HG02970 (cell line): ENCODE measurements around the gene TRPC6.
"Not testable (repeated sequence)": the region's sequence is repeated elsewhere in the genome, so short reads cannot be mapped to it uniquely, and the experiment has no call there.

ENCODE experiments used
- ATAC-seq: cut with Tn5 transposase; IDR thresholded peaks from one replicate; pipeline ENCODE4 v1.9.1; 2021; ENCODE audit warnings: mild to moderate bottlenecking, moderate library complexity, moderate number of reproducible peaks; ENCODE audit not compliant: unreplicated experiment, low FRiP score

Gene TRPC6

DNA sequence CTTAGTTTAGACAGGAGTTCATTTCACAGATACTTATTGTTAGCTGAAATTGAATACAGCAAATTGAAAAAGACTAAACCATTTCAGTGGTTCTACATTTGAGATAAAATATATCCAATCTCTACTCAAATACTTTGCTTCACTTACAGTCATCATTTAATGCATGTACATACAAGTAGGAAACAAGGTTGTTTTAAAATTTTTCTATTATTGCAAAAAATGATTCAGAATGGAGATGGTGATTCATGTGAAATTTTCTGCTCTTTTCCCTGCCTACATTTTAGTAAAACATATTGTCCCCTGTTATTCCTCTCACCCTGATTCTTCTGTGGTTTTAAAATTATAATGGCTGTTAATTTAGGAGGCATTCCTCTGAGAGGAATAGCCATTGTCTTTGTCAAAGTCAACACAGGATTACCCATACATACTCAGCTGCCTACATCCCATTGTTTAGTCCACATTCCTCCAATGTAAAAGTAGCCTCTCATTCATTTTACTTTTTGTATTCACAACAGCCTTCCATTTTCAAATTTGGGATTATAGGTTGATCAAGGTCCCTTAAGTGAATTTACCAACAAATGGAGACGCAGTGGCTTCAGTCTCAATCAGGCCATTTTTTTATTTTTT is 60.1 kb downstream of the TRPC6 start:
- ATAC-seq = no peak

DNA sequence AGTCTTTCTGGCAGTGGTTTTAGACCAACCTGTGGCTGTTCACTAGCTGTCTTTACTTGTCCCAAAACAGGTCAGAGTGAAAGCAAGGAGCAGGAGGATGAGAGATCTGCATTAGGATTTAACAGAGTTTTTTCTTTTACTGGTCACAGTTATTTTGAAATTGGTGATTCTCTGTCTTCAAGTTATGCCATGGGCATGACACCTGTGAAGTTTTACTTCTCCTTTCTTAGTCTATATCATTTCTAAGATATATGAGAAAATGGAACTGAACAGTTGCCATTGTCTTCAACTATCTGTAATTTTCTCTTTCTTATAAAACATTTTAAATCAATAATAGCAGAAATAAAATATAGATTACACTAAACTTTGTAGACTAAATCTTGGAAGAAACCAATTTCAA is 60.6 kb downstream of the TRPC6 start:
- no peak for ATAC-seq

DNA sequence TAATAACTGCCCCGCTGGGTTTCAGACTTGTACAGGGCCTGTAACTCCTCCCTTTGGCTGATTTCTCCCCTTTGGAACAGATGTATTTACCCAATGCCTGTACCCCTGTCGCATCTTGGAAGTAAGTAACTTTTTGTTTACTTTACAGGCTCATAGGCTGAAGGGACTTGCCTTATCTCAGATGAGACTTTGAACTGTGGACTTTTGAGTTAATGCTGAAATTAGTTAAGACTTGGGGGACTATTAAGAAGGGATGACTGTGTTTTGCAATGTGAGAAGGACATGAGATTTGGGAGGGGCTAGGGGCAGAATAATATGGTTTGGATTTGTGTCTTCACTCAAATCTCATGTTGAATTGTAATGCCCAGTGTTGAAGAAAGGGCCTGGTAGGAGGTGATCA is 62.0 kb downstream of the TRPC6 start:
- no peak for ATAC-seq

DNA sequence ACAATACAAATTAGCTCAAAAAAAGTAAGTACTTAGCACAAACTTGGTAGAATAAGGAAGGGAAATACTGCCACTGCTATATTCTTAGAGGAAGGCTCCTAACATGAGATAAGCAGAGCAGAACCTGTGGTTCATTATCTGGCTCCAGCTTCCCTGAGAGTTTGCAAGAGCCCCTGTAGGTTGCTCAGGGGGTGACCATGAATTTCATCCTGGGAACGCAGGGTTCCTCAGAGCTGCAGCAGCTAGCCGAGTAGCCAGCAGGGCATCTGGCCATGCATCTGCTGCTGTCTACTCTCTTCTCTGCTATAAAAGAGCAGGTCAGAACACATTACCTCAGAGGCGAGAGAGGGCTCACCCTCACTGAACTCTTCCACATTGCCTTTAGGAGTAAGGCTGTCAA is 67.3 kb downstream of the TRPC6 start:
- no peak for ATAC-seq

DNA sequence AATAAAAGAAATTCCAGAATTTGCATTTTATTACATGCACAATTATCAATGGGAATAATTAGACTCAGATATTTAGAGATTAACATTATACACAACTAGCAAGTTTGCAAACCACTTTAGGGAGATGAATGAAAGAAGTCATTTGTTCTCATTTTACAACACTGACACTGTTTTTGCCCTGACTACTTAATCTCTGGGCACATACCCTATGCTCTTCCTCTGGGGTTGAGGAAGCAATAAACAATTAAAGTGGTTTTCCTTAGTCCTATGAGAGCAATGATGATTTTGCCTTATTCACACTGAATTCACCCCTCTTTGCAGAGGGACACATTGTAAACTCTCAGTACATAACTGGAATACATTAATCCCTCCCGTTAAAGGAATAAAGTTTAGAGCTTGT is 72.7 kb downstream of the TRPC6 start:
- ATAC-seq = no peak

DNA sequence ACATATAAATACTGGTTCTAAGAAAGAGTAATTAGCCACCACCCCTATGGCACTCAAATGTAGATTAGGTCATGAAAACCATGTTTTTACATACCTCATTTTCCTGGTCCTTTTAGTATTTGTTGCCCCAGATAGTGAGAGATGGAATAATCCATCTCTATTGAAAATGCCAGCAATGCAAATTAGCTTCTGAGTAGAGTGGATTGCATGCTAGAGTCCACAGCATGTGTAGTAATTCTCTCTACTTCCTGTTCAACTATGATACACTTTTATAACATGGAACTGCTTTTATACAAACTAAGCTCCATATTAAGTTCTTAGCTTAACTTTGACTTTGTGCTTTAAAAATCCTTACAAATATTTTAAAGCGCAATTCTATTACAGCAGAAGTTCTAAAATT is 73.2 kb downstream of the TRPC6 start:
- ATAC-seq = no peak

DNA sequence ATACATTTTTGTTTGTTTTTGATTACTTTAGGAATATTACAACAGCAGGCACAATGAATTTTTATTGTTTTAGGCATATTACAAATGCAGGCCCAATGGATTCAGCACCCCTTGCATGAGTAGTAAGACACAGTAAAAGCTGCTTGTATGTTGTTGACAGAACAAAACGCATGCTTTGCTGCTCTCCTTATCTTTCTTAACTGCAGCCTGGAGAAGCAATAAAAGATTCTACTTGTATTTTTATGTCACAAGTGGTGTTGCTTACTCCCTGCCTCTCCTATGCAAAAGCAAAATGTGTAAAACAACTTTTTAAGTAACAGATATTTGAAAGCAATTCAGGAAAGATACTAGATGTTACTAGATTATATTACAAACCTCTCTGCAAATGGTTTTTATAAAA is 73.9 kb downstream of the TRPC6 start:
- ATAC-seq = no peak

DNA sequence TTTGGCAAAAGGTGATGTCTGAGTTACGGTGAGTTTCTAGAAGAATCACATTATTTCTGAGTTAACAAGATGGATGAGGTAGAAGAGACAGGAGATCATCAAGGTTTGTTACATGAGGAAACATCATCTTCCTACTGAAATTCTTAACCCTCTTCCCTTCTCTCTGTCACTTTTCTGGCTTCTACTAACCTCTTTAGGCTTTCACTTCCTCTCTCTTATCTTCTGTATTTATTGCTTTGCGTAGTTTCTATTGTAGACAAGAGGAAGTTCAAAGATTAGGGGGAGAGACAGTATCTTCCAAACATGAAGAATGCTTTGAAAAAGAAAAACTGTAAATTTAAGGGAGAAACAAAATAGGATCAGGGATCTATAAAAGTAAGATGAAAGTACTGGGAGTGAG is 75.4 kb downstream of the TRPC6 start:
- ATAC-seq = no peak

DNA sequence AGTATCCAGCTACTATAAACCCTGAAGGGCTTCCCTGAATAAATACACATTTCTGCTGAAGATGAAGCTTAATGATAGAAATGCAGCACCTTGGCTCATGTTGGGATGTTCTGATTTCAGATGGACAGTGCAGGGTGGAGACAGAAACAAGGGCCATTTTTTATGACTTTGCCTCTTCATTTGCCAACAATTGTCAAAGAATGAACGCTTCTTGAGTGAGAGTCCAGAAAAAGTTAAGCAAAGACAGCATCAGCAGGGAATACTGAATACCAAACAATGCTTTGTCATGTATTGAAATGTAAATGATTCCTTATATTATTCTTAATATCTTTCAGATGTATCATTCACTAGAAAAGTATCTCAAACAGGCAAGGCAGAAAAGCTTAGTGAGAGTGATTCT is 84.9 kb downstream of the TRPC6 start:
- ATAC-seq = no peak

DNA sequence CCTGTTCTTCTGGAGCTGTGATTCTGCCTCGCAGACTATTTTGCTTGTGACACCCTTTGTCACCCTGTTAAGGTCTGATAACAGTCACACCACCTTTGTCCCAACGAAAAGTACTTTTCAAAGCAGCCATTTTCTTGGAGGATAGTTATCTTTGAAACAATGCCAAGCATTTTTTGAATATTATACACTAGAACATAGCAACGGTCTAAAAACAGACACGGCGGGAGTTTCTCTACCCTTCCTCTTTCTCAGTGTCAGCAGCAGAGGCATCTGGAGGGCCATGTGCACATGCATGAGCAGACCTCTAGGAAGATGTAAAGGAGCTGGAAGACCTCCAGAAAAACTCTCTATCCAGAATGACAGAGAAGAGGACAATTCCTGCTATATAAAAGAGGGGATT is 86.5 kb downstream of the TRPC6 start:
- ATAC-seq = no peak

DNA sequence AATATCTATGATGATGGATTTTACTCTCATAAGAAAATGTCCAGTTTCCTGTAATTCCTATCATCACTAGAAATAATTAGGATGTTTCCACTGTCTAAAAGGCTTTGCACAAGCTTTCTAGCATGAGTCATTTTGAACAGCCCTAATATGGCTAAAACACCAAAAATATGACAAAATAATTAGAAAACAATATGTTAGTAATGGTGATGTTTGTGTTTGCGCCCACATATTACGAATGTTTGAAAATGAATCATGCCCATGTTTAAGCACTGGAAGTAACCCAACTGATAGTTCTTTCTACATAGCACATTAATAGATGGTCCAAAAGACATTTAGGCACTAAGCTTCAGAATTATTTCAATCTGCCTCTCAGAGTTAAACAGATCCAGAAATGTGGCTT is 96.0 kb downstream of the TRPC6 start:
- ATAC-seq = no peak

DNA sequence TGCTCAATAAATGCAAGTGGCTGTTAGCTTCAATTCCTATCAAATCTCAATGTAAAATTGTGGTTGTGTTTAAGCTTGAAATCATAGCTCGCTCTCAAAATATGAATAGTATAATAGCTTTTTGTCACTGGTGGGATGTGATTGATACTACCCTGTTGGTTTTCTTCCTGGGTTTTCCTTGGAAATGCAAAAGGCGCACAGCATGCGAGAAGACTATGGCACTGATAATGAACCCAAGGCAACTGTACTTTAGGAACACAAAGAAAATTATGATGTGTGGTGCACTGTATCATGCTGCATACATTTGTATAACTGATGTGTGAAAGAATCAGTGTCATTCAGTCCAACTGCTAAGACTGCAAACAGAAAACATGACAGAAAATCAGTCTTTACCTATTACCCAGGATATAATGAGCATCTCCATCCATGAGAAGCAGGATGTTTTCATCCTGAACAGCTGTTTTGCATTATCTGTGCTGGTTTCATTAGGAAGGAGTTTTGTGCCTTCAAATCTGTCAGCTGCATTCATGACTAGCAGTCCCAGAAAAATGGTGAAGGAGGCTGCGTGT is 101.2 kb downstream of the TRPC6 start:
- ATAC-seq = no peak

DNA sequence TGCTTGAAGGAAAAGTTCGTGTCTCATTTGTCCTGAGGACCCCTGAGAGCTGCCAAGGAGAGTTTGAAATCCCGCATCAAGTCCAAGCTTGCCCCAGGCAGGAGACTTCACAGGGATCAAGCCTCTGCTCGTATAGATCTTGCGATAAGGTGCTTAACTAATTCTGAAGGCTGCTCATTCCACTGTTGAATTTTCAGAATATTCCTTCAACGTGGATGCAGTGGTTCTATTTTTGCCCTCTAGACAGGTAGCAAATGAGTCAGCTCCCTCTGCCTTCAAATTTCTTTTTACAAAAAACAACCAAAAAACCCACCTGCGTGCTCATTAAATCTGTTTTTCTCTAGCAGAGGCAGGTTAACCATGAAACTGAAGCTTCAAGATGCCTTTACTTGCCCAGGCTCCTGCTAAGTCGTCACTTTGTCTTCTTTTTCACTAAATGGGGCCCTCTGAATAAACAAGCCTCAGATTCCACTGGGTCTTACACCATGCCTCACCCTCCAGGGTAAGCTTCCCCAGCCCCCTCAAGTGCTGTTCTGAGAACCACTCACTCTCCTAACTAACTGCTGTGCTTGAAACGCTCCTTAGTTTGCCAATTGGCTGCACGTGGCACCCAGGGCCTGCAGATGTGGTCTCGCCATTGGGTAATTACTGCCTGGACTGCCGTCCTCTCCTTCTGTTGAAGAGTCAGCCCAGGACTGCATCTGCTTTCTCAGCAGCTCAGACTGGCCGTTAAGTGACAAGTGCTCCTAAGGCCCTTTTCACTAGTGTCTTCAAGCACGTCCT is 105.0 kb downstream of the TRPC6 start:
- ATAC-seq = no peak

DNA sequence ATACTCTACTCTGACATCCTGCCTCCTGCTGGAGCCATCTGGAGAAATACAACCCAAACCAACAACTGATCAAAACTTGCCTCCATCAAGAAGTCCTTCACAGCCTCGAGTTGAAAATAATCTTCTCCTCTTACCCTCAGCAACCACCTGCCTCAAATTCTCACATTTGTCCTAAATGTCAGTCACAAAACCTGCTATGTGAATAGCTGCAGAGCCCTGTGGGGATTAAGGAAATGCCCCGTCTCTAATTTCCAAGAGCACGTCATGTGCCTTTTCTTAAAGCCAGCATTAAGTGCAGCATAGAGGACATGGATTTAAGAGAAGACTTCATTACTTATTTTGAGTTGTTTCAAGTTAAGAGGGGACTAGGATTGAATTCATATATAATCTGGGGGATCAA is 105.9 kb downstream of the TRPC6 start:
- ATAC-seq = no peak

DNA sequence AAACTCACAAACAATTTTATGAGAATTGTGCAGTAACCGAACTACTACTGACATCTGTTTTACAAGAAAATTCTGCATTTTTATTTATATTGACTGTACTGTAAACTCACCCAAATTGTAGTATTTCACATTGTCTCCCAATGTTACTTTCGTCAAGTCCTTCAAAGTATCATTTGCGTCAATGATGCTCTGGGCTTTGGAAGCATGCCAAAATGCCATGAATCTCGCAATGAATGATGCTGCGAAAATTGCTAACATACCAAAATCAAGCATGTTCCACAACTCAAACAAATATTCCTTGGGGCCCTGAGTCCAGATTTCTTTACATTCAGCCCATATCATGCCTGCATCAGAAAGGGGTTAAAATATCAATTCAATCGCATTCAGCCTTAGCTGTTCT is 107.6 kb downstream of the TRPC6 start:
- ATAC-seq = no peak

DNA sequence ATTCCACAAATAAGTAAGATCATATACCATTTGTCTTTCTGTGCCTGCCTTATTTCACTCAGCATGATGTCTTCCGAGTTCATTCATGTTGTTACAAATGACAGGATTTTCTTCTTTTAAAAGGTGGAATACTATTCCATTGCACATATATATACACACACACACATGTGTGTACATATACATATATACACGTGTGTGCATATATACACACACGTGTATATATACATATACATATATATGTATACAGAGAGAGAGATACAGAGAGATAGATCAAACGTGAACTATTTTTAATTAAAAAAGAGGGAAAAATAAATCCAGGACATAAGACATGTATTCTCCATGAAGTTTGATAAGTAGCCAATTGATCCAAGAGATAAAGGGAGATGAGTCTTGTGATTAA is 108.1 kb downstream of the TRPC6 start:
- no peak for ATAC-seq

DNA sequence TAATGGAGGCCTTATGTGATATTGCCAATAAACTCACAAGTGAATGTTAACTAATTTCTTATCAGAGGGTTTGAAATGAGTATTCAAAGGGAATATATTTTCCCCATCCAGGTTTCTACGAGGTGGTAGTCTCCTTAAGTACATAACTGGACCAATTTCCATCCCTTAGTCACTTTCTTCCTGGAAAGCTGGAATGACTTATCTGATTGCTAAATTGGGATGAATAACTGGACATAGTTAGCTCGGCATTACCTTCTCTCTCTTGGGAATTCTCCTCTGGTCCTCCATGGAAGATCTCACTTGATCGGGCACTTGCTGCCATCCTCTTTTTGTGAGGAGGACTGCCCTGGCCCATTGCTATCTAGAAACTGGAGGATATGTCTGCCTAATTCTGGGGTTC is 109.1 kb downstream of the TRPC6 start:
- ATAC-seq = no peak

DNA sequence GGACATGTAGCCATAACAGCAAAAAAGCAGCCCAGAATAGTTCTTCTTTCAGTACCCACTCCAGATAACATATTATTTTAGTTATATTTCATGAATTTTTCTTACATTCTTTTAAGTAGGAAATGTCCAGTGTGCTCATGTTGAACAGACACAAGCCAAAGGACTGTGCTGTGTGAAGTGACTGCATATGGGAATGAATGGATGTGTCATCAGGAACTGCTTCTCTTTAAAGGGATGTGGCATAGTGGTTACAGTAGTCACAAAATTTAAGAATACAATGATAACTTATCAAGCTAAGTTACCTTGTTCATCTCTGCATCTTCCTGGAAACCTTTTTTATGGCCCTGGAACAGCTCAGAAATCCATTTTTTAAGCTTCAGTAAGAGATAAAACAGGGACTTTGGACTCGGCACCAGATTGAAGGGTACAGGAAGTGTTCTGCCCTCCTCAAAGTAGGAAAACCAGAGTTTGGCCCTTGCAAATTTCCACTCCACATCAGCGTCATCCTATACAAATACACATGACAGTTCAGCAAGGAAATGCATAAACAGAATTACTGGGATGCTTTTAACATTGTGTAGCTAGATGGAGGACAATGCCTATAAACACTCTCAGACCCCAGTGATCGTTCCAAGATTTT is 112.8 kb downstream of the TRPC6 start:
- no peak for ATAC-seq

DNA sequence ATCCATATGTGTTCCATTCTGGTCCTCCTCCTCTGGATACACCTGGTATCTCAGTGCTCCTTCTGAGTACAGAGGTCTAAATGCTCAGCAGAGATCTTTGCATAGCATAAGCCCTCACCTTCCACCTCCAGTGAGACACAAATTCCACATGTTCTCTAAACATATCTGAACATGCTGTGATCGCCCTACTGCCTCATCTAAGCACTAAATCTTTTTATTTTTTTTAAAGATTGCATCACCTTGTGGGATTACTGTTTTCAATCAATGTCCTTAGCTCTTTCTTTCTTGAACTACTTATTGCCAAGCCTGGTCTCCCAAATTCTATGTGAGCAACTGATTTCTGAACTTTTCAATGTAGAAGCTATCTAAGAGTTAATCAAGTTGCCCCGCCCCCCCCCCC is 113.4 kb downstream of the TRPC6 start:
- no peak for ATAC-seq

DNA sequence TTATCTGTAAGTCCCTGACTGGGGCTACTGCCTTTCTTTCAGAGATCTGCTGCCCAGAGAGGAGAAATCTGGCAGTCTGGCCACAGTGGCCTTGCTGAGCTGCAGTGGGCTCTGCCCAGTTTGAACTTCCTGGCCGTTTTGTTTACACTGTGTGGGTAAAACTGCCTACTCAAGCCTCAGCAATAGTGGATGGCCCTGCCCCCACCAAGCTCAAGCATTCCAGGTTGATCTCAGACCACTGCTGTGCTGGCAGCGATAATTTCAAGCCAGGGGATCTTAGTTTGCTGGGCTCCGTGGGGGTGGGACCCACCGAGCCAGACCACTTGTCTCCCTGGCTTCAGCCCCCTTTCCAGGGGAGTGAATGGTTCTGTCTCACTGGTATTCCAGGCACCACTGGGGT is 117.5 kb downstream of the TRPC6 start:
- no peak for ATAC-seq

DNA sequence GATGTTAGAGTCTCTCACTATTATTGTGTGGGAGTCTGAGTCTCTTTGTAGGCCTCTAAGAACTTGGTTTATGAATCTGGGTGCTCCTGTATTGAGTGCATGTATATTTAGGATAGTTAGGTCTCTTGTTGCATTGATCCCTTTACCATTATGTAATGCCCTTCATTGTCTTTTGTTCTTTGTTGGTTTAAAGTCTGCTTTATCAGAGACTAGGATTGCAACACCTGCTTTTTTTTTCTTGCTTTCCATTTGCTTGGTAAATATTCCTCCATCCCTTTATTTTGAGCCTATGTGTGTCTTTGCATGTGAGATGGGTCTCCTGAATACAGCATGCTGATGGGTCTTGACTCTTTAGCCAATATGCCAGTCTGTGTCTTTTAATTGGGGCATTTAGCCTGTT is 119.4 kb downstream of the TRPC6 start:
- ATAC-seq = not testable (repeated sequence)

DNA sequence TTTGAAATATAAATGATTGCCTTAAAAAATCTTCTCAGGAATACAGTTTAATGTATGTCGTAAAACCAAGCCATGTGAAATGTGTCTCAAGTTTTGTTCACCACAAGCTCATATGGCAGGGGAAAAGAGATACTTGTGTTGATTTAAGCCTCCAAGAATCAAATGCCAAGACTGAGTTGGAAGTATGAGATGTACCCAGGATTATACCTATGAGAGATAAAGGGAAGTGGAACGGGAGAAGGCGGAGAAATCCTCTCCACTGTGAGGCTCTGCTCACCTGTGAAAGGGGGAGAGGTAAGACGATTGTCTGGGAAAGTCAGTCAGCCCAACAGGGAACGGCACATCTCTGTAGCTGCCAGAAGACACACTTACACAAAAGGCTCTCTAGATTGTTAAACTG is 124.8 kb downstream of the TRPC6 start:
- ATAC-seq = no peak
